ENCODE data around the gene RDH5.

RDH5 gene

DNA sequence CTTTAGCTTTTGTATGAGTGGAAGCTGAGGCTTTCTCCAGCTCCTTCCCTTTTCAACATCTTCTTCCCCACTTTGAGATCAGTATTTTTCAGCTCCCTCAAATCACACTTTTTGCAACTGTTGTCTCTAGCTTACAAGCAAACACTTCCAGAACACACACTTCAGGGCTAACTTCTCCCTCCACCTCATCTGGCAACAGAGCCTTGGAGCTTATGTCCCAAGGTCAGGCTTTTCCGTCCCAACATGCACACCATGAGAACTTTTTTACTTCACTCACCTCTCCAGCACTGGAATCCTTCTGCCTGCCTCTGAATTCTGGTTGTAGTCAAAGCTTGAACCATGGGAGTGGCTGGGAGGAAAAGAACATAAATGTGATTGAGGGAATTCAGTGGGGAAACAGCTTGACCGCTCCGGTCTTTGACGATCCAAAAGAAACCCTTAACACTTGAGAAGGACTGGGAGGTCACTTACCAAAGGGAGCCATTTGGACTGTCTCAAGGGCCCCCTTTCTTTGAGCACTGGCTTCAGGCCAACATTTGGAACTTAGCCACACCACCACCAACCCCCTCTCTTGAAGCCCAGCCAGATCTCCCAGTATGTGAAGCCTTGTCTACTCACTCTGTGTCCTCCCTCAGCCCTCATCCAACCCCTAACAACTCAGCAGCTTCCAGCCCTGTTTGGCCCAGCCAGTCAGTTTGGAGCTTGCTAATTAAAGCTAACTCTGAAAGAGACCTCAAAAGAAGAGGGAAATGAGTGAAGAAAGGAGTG lies 8.2 kb upstream of the RDH5 start:
- TF ChIP-seq, protein P1, sequence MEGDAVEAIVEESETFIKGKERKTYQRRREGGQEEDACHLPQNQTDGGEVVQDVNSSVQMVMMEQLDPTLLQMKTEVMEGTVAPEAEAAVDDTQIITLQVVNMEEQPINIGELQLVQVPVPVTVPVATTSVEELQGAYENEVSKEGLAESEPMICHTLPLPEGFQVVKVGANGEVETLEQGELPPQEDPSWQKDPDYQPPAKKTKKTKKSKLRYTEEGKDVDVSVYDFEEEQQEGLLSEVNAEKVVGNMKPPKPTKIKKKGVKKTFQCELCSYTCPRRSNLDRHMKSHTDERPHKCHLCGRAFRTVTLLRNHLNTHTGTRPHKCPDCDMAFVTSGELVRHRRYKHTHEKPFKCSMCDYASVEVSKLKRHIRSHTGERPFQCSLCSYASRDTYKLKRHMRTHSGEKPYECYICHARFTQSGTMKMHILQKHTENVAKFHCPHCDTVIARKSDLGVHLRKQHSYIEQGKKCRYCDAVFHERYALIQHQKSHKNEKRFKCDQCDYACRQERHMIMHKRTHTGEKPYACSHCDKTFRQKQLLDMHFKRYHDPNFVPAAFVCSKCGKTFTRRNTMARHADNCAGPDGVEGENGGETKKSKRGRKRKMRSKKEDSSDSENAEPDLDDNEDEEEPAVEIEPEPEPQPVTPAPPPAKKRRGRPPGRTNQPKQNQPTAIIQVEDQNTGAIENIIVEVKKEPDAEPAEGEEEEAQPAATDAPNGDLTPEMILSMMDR (IDR thresholded peaks at IDR 0.05; ENCODE audit: insufficient read depth, low read depth, low read length, missing control alignments): no peak
- H3K4me3 ChIP-seq (ENCODE audit: low read depth, low read length): no peak overlapping the region
- no peak for DNase-seq (ENCODE audit: low read depth)

DNA sequence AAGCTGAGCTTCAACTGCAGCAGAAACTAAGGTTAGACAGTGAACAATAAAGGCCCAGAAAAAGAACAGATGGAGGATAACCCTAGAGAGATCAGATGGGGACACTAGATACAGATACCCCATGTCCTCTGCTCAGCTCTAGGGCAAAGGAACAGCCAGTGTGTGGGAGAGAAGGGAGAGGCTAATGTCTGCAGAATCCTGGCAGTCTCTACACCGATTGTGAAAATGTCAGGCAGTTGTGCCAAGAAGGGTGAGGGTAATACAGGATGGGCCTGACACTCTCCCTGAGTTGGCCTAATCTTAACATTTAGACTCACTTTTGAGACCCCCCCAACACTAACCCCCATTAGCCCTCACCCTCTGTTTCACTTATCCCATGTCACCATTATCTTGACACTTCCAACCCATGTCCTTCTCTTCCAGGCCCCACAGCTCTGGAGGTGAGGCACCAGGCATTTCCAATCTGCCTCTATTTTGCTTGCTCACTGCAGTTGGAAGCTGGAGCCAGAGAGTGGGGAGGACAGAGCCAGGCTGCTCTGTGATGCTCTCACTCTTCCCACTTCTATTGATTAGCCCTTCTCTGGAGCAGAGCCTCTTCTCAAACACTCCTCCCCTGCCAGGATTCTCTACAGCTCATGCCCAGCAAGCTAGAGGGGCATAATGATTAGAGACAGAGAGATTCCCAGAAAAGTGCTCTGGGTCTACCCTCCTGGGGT lies 7.3 kb upstream of the RDH5 start:
- H3K4me3 ChIP-seq (ENCODE audit: low read depth, low read length): no peak overlapping the region
- no peak for DNase-seq (ENCODE audit: low read depth)
- TF ChIP-seq, protein P1 (IDR thresholded peaks at IDR 0.05; ENCODE audit: insufficient read depth, low read depth, low read length, missing control alignments): no peak

DNA sequence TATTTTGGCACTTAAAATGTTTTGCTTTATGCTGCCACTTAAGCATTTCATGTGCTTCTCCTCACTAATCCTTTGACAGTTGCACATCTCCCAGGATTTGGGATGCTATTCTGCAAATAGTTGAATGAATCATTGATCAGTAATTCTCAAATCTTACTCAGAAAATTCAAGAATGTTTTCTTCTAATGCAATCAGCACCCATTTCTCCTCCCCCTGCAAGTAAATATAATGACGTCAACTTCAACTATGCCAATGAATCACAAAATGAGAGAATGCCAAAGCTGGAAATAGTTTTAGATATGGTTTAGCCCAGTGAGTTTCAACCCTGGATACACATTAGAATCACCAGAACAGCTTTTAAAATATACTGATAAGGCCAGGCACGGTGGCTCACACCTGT lies 6.5 kb upstream of the RDH5 start:
- H3K4me3 ChIP-seq (ENCODE audit: low read depth, low read length): no peak overlapping the region
- DNase-seq (ENCODE audit: low read depth): no peak
- TF ChIP-seq, protein P1 (IDR thresholded peaks at IDR 0.05; ENCODE audit: insufficient read depth, low read depth, low read length, missing control alignments): no peak

DNA sequence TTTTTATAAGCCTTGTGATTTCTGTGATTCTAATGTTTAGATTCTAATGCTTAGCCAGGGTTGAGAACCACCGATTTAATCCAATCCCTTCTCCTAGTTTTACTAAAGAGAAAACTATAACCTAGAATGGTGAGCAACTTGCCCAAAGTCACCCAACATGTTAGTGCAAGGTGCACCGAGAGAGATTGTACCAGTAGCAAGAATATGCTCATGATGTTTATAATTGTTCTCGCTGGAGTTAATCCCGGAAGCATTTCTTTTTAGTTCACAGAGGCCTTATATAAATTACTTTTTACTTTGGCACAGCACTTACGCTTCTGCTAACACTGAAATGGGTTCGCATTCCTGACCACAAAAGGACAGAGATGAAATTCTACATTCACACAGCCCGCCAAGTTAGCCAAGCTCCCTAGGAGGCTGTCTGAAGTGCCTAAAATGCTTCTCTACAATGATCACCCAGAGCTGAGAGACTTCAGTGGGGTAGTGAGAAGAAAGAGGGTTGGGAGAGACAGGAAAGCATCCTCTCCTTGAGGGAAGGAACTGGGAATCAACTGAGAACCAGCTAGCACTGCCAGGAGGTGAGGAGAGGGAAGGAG lies 4.9 kb upstream of the RDH5 start:
- TF ChIP-seq, protein P1 (IDR thresholded peaks at IDR 0.05; ENCODE audit: insufficient read depth, low read depth, low read length, missing control alignments): no peak
- no peak for DNase-seq (ENCODE audit: low read depth)
- H3K4me3 ChIP-seq (ENCODE audit: low read depth, low read length): peak overlapping the region; percentile 96

DNA sequence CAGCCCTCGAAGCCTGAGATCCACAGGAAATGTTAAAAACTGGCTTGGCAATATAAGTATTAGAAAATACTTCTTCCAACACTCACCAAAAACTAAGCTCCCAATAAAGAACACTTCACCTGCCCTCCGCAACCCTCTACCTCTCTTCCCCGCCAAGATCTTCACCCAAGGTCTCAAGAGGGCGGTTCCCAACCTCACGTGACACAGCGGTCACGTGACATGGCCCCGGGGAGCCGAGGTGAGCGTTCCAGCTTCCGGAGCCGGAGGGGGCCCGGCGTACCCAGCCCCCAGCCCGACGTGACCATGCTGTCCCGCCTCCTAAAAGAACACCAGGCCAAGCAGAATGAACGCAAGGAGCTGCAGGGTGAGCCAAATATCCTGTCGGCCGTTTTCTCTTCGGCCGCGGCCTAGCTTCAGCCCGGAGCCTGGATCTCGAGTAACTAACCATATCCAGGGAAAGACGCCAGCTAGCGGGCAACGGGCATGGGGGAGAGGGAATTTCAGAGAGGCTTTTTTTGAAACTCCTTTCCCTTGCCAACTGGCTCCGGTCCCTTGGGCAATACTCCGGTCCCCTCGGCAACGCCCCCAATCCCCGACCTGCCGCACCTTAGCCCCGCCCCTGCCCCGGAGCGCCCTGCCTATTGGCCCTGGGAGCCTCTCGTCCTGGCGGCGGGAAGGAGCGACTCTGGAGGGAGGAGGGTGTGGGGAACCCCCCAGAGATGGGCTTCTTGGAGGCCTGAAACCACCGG lies 4.2 kb upstream of the RDH5 start, which contains the start of gene BLOC1S1:
Gene BLOC1S1 (plus strand): TSS at position 214 of the 749 bp plus-strand sequence. CDS start 6 bp downstream, at position 220.
- DNase-seq (ENCODE audit: low read depth): peak; percentile 98
- peak within 1 kb of the TSS; percentile 96 for H3K4me3 ChIP-seq (ENCODE audit: low read depth, low read length)
- TF ChIP-seq, protein P1 (IDR thresholded peaks at IDR 0.05; ENCODE audit: insufficient read depth, low read depth, low read length, missing control alignments): no peak

DNA sequence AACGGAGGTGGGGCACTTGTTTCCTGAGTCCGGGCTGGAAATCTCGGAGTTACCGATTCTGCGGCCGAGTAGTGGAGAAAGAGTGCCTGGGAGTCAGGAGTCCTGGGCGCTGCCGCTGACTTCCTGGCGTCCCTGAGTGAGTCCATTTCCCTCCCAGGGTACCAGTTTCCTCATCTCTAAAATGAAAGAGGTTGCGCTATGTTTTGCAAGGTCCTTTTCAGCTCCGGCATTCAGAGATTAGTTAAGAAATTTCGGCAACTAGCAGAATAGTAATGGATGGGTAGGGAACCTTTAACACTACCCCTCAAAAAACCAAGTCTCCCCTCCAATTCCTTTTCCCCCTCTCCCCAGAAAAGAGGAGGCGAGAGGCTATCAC lies 3.6 kb upstream of the RDH5 start:
- peak overlapping the region; percentile 96 for H3K4me3 ChIP-seq (ENCODE audit: low read depth, low read length)
- TF ChIP-seq, protein P1 (IDR thresholded peaks at IDR 0.05; ENCODE audit: insufficient read depth, low read depth, low read length, missing control alignments): no peak
- no peak for DNase-seq (ENCODE audit: low read depth)

Data from GM12865 (cell line).